Fibroblast of pulmonary artery (primary cell): ENCODE measurements around the gene FNDC1.

Experiments used
- DNase-seq: peaks from one replicate; pipeline ENCODE4 v3.0.0-alpha.2; 2010; ENCODE audit warnings: low read depth
- H3K4me3 ChIP-seq: replicated peaks from 2 replicates; pipeline ENCODE4 v1.5.1; 2011; ENCODE audit warnings: low read depth, mild to moderate bottlenecking, control low read depth, low read length, moderate library complexity
- CTCF ChIP-seq: IDR thresholded peaks from 2 replicates; pipeline ENCODE4 v1.5.1; 2011; ENCODE audit warnings: mild to moderate bottlenecking, control low read depth, low read length, inconsistent platforms; ENCODE audit errors: missing control alignments

Gene FNDC1

GRCh38 chr6:159170333-159170672, 1.1 kb downstream of the FNDC1 start:
- DNase-seq, result peak; percentile 7
- peak overlapping the region; percentile 27 for H3K4me3 ChIP-seq
- TF ChIP-seq CTCF, result no peak

GRCh38 chr6:159170999-159171712, 2.0 kb downstream of the FNDC1 start:
- TF ChIP-seq CTCF, result no peak
- peak; percentile 72 for DNase-seq
- no peak overlapping the region for H3K4me3 ChIP-seq

GRCh38 chr6:159172091-159172491, 2.9 kb downstream of the FNDC1 start:
- H3K4me3 ChIP-seq, result no peak overlapping the region
- peak; percentile 41 for DNase-seq
- no peak for TF ChIP-seq CTCF

GRCh38 chr6:159174263-159174969, 5.2 kb downstream of the FNDC1 start:
- peak; percentile 100 for TF ChIP-seq CTCF
- DNase-seq, result peak; percentile 78
- H3K4me3 ChIP-seq, result no peak overlapping the region

GRCh38 chr6:159176913-159177312, 7.7 kb downstream of the FNDC1 start:
- TF ChIP-seq CTCF, result no peak
- DNase-seq, result no peak
- no peak overlapping the region for H3K4me3 ChIP-seq

- H3K4me3 ChIP-seq, result no peak overlapping the region
- no peak for DNase-seq
- no peak for TF ChIP-seq CTCF
Measured at GRCh38 chr6:159178847-159179246, 9.6 kb downstream of the FNDC1 start.
